SHP77 treated with DMSO at 0.1 percent for 48 hours (cell line): Measurements from ENCODE around the gene BBOX1.
"Not testable (repeated sequence)": the region's sequence is repeated elsewhere in the genome, so short reads cannot be mapped to it uniquely, and the experiment has no call there.

ENCODE experiments used
- DNase-seq: peaks from one replicate; lab custom pipeline; 2025; lab: John Stamatoyannopoulos, UW

Gene BBOX1

GRCh38 chr11:27084518-27084917, 43.9 kb downstream of the BBOX1 start:
- no peak for DNase-seq

GRCh38 chr11:27085111-27085510, 44.5 kb downstream of the BBOX1 start:
- DNase-seq, result no peak

GRCh38 chr11:27085605-27086004, 45.0 kb downstream of the BBOX1 start:
- DNase-seq, result no peak

GRCh38 chr11:27087432-27087831, 46.8 kb downstream of the BBOX1 start:
- DNase-seq, result no peak

- DNase-seq, result peak; percentile 0
Observed at GRCh38 chr11:27088353-27088752, 47.7 kb downstream of the BBOX1 start.

- DNase-seq, result no peak
Observed at GRCh38 chr11:27089746-27090145, 49.1 kb downstream of the BBOX1 start.

GRCh38 chr11:27090357-27090948, 49.8 kb downstream of the BBOX1 start:
- DNase-seq, result not testable (repeated sequence)

GRCh38 chr11:27094120-27094519, 53.5 kb downstream of the BBOX1 start:
- no peak for DNase-seq

- no peak for DNase-seq
Observed at GRCh38 chr11:27095059-27095458, 54.4 kb downstream of the BBOX1 start.

- no peak for DNase-seq
Observed at GRCh38 chr11:27095887-27096286, 55.3 kb downstream of the BBOX1 start.

GRCh38 chr11:27097551-27097950, 56.9 kb downstream of the BBOX1 start:
- DNase-seq, result no peak

- DNase-seq, result no peak
Observed at GRCh38 chr11:27100534-27100933, 59.9 kb downstream of the BBOX1 start.

GRCh38 chr11:27107548-27107947, 66.9 kb downstream of the BBOX1 start:
- no peak for DNase-seq

- DNase-seq, result no peak
Observed at GRCh38 chr11:27108809-27109208, 68.2 kb downstream of the BBOX1 start.

- no peak for DNase-seq
Observed at GRCh38 chr11:27111896-27112295, 71.3 kb downstream of the BBOX1 start.

- no peak for DNase-seq
Observed at GRCh38 chr11:27112946-27113345, 72.3 kb downstream of the BBOX1 start.

- no peak for DNase-seq
Observed at GRCh38 chr11:27115051-27115650, 74.5 kb downstream of the BBOX1 start.

GRCh38 chr11:27116684-27117083, 76.1 kb downstream of the BBOX1 start:
- DNase-seq, result no peak

- no peak for DNase-seq
Observed at GRCh38 chr11:27118371-27118770, 77.8 kb downstream of the BBOX1 start.

GRCh38 chr11:27118949-27119348, 78.3 kb downstream of the BBOX1 start:
- no peak for DNase-seq

GRCh38 chr11:27119396-27119795, 78.8 kb downstream of the BBOX1 start:
- no peak for DNase-seq

GRCh38 chr11:27120211-27120610, 79.6 kb downstream of the BBOX1 start:
- DNase-seq, result no peak

GRCh38 chr11:27122001-27122400, 81.4 kb downstream of the BBOX1 start:
- no peak for DNase-seq
